HG03064 (cell line): ENCODE measurements around the gene RALGAPA2.

Experiments
- ATAC-seq: cut with Tn5 transposase; IDR thresholded peaks from one replicate; pipeline ENCODE4 v1.9.1; 2021; ENCODE audit warnings: low read depth; ENCODE audit not compliant: unreplicated experiment

RALGAPA2 gene

DNA sequence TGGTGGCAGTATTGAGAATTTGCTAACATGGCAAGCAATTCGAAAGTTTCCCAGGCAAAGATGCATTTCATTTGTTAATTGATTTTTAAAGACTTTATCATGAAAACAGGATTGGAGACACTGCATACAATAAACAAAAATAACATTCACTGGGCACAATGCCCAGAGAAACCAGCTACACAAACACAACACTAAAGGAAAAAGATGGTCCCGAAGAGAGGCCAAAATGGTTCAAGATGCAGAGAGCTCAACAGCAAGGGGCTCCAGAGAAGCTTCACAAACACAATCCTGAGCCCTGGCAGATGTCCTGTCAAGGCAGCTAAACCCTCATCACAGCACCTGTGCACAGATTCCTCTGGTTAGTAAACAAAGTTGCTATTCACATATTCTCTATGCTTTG lies 265.2 kb downstream of the RALGAPA2 start:
- ATAC-seq, result no peak

DNA sequence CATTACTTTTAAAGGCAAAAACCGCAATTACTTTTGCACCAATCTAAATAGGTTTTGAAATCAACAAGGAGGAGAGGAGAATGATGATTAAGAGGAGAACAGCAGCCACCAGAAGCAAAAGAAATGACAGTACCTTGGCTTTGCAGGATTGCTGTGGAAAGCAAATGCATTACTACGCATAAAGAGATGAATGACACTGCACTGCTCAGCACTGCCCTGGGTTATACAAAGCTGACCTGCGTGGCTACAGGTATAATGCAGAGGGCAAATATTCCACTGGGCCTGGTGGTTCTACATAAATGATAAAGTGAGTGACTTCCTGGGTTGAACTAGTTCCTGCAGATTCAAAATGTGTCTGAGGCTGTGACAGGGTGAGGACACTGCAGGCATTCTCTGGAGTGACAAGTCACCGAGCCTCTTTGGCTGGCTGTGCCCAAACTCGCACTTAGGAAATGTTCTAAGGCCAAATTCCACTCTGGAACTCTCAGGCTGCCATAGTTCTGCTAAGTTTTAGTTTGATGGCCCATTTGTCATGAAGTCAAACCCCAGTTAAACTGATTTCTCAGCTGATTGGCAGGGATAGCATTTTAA lies 265.9 kb downstream of the RALGAPA2 start:
- ATAC-seq, result no peak

DNA sequence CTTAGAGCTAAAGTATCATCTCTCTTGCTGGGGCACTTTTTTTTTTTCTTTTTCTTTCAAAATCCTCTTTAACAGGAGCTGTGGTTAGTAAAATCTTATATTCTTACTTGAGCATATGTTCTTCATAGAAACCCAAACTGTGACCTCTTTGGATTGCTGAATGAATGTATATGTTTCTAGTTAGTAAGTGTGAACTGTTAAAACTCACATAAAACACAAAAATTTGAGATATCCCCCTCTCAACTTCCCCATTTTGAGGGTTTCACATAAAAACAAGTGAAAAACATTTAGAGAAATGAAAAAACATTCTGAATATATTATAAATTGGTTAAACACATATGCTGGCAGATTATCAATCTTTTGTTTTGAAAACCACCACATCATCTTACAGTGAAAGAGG lies 266.4 kb downstream of the RALGAPA2 start:
- ATAC-seq, result no peak

DNA sequence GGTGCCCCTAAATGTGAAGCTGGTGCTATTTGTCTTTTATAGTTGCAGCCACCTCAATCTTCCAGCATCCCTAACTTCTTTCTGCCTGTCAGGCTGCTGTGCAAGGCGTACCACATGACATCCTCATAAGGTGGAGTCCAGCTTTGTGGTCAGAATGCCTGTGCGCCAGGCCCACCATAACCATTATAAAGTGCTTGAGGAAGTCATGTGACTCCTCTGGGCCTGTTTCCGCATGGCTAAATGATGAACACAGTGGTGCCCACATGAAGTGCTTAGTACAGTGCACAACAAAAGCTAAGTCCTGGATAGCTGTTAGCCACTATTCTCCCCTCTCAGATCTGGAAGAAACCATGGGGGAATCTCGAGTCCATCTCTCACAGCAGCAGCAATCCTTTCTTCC lies 268.9 kb downstream of the RALGAPA2 start:
- ATAC-seq, result no peak

DNA sequence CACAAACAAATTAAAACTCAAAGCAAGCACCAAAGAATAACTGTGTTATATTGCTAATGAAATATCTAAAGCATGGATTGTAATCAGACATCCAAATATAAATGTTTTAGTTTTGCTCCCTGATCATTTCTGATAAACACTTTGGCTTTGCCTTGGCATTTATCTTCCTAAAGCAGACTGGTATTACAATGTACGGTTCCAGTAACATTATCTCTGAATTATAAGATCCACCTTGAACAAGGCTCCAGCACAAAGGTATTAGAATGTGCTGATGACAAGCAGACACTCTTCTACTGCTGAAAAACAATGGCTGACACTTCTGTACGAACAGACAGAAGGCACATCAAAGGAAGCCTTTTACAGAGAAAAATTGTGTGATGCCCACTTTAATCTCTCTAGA lies 270.0 kb downstream of the RALGAPA2 start:
- ATAC-seq, result no peak

DNA sequence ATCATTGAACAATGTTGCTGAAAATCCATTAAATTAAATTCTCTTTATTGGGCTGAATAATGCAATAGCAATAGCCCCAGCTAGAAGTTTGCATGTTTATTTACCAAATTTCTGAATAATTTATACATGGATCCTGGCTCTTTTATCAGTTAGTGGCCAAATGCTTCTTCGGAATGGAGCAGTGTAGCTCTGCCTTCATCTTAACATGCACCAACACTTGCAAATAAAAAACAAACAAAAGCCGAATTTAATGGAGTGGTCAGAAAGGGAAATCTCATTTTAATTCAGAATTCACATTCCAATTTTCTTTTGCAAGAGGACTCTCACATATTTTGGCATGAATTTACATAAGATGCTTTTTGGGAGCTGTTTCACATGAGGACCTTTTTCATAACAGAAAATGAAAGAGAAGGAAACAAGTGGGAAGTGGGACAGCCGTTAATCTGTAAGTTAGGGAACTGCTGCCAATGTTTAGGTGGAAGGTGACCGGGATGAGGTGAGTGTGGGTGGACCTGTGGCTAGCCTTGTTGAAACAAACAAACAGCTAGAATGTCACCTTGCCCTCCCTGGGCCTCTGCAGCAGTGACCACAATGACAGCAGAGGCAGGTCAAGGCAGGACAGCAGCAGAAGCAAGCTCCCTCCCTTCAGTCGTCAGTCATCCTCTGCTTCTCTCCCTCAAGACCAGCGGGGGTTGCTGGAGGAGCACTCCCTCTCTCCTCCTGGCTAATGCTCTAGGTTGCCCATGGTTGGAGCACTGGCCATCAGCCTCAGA lies 271.4 kb downstream of the RALGAPA2 start:
- no peak for ATAC-seq

DNA sequence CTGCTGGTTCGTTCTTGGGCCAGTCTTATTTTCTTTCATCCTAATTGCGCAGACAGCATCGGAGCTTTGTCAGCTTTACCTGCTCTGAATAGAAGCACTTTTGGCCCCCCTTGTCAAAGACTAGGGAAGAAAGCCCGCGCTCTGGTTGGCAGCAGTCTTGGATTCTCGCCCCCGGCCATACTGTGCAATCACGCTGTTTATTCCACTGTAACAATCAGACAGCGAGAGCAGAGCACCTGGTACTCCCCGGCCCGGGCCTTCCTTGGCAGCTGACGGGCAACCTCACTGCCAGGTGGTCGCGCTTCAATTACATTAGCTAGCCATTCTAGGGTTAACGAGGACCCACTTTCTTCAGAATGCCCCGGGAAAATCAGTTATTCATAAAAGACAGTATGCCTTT lies 272.0 kb downstream of the RALGAPA2 start:
- no peak for ATAC-seq

DNA sequence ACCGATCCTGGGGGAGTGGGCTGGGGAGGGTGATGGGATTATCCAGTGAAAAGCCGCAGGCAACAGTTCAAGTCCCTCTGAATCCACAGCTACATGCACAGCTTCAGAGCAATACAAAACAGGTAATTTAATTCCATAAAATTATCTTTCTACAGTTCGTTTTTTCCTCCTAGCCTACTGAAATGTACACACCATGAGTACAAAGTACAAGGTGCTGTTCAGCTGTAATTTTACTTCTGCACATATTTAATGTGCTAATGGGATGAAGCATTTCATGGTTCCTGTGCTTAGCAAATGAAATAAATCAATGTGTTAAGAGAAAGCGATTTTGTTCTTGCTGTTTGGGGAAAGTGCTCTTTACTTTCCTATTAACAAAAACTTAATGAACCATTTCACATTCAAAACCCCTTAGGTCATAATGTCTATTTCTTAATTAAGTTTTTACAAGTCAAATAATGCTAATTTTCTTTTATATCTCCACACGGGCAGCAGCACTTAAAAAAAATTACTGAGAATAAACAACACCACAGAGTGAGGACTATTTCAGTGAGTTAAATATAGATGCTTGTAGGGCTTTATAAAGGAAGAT lies 272.7 kb downstream of the RALGAPA2 start:
- no peak for ATAC-seq

DNA sequence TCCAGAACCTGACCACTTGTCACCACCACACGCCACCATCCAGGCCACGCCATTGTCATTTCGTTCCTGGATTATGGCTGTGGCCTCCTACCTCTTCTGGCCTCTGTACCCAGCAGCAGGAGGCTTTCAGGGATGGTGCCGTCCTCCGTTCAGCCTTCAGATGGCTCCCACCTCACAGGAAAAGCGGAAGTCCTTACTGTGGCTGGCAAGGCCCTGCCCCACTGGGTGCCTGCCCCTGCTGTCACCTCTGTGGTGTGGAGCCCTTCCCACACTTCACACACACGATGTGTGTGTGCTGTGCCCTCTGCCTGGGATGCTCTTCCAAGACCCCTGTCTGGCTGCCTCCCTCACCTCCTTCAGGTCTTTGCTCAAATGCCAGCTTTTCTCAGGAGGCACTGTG lies 275.1 kb downstream of the RALGAPA2 start:
- no peak for ATAC-seq

DNA sequence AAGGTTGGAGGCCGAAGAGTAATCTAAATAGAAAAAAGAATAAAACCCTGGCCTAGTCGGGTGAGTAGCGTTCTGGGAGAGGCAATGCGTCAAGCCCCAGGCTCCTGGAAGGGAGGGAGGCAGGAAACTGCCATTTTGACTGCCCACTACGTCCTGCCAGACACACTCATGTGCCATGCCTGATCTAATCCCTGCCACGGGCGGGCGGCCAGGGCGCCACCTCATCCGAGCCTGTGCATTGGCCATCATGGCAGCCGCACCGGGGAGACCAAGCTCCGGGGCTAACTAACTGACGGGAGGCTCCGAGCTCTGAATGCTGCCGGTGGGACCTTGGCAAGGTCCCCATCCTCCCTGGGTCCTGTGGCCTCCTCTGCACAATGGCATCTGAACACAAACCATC lies 275.8 kb downstream of the RALGAPA2 start:
- no peak for ATAC-seq

DNA sequence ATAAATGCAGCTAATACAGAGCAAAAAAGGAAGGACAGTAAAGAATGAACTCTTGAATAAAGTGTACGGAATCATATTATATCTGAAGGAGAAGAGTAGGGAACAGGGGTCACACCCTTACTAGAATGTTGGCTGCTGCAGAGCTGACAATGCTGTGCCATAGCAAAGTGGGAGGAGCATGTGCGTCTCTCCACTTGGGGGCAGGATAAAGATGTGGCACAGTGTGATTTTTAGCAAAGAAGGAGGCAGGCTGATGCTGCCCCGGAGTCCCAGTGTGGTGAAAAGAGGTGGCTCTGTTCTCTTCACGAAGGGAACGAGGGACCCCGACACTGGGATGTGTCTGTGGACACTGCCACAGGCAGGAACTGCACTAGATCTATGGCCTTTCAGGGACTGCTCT lies 277.0 kb downstream of the RALGAPA2 start:
- ATAC-seq, result no peak

DNA sequence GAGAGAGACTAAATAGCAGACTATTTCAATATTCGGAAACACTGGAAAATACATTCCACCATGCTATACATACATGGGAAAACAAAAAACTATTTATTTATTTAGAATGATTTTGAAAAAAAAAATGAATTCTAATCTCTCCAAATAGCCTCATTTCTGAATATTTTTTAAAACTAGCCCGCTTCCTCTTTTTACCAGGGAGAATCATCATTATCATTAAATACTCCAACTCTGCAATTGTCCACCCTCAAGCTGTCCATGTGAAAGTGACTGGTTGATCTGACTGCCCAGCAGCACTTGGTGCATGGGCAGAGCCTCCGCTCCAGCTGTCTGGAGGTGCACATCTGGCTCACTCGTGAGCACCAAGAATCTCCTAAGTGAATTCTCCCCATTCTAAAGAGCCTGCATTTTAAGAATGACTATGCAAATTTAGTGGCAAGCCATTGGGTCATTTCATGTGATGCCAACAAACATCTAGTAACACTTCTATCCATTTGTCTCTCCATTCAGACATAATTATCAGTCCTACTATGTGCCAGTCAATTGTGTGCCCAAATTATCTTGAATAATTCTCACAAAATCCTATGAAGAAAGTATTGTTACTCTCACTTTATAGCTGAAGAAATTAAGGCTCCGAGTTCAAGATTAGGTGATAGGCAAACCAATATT lies 279.7 kb downstream of the RALGAPA2 start:
- no peak for ATAC-seq

DNA sequence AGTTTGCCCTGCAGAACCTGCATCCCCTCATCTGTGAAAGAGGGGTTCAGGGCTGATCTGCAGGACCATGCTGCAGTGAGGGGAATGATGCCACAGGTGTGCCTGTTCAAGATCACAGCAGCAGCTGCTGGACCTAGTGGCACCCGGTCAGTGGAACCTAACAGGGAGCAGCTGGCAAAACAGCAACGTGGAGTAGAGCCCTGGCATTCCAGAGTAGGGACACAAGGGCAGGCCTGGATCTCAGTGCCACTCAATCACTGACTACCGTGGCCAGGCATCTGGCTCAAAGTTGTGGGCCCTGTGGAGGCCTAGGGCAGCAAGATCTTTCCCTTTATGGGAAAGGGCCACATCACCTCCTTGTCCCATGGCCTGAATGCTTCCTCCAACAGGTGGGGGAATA lies 282.4 kb downstream of the RALGAPA2 start:
- ATAC-seq, result no peak

DNA sequence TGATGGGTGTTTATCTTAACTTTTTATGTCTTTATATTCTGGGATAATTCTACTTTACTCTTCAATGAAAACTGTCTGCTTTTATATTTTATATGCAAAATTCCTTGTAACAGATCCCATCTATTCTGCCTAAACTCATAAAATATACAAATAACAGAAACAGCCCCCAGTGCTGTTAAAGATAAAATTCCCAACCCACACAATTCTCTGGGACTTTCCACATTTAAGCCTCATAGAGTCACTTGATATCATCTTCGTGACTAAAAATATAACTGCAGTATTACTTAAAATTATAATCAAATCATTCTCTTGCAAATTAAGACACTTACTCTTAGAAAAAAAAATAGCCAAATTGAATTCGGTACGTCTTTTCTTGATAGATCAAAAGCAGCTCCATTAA lies 284.4 kb downstream of the RALGAPA2 start:
- no peak for ATAC-seq

DNA sequence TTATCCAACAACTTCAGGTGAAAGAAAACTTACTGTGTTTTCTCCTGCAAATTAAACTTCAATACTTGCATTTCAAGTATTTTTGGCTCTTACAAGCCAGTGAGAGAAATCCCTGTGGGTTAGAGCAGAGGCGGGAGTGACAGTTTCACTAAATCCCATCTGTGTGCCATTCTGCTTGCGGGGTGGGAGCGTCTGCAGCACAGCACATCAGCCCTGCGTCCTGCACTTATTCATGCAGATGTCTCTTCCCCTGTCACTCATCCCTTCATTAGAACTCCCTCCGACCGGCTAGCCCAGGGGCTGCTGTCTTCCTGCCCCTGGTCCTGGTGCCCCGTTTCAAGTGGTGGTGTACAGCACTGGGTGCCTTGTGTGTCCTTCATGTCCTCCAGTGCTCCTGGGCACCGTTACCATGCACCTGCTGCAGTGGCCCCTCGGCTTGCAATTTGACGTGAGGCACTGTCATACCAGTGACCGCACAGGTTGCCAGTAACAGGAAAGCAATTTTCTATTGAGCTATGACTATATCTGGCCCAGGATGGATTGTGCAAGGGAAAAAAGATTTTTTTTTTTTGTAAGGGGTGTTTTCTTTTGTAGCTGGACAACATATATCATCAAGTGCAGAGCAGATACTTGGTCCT lies 285.1 kb downstream of the RALGAPA2 start:
- no peak for ATAC-seq

DNA sequence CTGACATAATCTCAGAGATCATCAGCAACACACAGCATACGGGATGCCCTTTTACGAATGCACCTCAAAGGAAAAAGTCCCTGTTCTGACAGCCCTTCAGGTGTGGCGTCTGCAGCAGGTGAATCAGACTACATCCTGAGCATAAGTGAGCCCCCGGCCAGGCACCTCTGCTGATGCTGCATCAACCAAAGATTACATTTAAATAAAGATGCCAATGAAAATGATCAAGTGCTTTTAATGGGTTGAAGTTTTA lies 285.9 kb downstream of the RALGAPA2 start:
- no peak for ATAC-seq

DNA sequence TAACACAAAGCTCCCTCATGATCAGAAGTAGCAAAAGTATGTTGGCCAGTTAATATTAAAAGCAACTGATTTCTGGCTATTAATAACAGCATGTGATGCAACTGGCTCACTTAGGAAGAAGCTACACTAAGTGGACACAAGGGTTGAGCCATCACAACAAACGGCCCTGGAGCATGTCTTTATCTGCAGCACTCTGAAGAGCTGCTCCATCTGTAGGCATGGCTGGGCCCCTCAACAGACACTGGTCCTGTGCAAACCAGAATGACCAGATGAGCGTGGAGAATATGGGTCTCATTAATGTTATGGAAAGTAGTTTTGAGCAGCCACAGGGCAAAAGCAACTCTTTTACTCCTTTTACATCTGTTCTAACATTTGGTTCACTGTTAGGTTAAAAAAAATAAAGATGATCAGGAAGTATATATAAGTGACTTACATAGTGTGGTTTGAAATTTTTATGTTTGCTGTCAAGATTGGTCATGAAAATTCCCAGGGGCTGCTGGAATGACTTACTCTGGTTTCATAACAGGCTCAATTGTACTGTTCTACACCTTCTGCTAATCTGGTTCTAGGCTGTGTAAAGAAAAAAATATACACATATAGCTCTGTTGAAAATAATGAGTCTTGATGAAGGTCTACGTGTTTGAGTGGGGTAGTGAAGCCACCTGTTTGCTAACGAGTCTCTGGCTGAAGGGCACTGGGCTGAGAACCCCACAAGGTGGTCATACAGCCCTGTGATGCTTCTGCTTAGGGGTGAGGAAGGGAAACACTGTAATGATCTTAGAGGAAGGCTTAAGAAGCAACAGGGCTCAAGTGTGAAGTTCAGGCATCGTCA lies 286.4 kb downstream of the RALGAPA2 start:
- no peak for ATAC-seq

DNA sequence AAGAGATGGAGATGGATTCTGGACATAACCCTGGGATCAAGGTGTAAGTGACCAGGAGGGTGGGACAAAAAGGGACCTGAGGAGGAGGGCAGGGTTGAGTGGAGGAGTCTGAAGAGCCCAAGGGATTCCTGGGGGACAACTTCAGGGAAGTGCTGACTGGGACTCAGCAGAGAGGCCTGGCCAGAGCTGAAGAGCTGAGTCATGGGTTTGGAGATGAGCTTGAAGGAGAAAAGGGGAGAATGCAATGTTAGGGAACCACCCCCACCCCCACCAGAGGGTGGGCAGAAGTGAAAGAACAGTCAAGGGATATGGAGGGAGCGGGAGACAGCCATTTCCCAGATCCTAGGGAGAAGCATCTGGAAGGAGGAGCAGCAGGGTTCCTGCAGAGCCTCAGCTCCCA lies 289.3 kb downstream of the RALGAPA2 start:
- no peak for ATAC-seq

DNA sequence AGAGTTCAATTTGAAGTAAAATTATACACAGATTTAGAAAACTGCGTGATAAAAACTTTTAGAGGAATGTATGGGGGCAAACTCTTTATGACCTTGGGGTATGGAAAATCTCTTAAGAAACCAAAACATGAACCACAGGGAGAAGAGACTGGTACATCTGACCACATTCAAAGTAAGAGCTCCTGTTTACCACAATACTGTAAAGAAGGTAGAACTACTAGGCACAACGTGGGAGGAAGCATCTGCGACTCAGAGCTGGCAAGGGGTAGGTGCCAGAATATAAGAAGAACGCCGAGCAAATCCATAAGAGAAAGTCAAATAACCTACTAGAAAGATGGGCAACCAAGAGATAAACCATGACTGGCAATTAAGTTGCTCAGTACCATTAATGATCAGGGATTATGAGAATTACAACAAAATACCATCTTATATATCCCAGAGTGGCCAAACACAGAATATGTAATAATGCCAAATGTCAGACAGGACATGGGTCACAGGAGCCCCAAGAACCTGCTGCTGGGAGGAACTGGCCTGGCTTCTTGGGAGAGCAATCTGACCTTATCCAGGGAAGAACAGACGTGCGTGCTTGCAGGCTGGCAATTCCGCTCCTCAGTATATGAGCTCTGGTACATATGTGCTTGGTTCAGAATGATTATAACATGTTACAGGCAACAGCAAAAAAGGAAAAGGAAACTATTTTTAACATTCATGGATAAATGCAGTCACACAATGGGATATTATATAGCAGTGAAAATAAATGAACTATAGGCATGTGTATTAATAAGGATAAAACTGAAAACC lies 294.4 kb downstream of the RALGAPA2 start:
- no peak for ATAC-seq

DNA sequence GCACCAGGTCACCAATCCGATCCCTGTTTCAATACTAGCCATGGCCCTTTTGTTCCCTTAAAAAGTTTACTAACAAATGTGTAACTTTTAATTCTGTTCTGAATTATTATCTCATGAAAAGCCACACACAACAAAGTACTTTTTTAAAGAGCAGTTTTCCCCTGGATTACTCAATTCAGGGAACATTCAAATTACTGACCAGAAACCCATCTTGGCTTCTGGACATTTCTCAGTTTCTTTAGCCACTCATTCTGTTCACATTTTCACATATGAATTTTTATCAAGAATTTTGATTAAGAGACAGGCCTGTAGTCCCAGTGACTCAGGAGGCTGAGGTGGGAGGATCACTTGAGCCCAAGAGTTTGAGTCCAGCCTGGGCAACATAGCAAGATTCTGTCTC lies 297.1 kb downstream of the RALGAPA2 start:
- ATAC-seq, result no peak
